Ishikawa (cell line): ENCODE data around the gene CMSS1.

Source experiments
- CEBPB ChIP-seq: IDR thresholded peaks from 2 replicates; pipeline ENCODE4 v1.6.1; 2012
- CREB1 ChIP-seq: IDR thresholded peaks from 2 replicates; pipeline ENCODE4 v1.6.1; 2012; ENCODE audit warnings: low read depth
- EGR1 ChIP-seq: IDR thresholded peaks from 2 replicates; pipeline ENCODE4 v1.6.1; 2012
- EP300 ChIP-seq: IDR thresholded peaks from 2 replicates; pipeline ENCODE4 v1.6.1; 2012; ENCODE audit warnings: borderline replicate concordance
- FOXM1 ChIP-seq: IDR thresholded peaks from 2 replicates; pipeline ENCODE4 v1.6.1; 2012; ENCODE audit warnings: low read depth, borderline replicate concordance
- NFIC ChIP-seq: IDR thresholded peaks from 2 replicates; pipeline ENCODE4 v1.6.1; 2012
- RAD21 ChIP-seq: IDR thresholded peaks from 2 replicates; pipeline ENCODE4 v1.6.1; 2012; ENCODE audit warnings: low read depth
- REST ChIP-seq: IDR thresholded peaks from 2 replicates; pipeline ENCODE4 v1.6.1; 2012; ENCODE audit warnings: low read depth, mild to moderate bottlenecking
- TAF1 ChIP-seq: IDR thresholded peaks from 2 replicates; pipeline ENCODE4 v1.6.1; 2012; ENCODE audit warnings: low read depth, mild to moderate bottlenecking
- TCF12 ChIP-seq: IDR thresholded peaks from 2 replicates; pipeline ENCODE4 v1.6.1; 2012; ENCODE audit warnings: low read depth
- TEAD4 ChIP-seq: IDR thresholded peaks from 2 replicates; pipeline ENCODE4 v1.6.1; 2012
- USF1 ChIP-seq: IDR thresholded peaks from 2 replicates; pipeline ENCODE4 v1.6.1; 2012
- YY1 ChIP-seq: IDR thresholded peaks from 2 replicates; pipeline ENCODE4 v1.6.1; 2012; ENCODE audit warnings: low read depth
- ZBTB7A ChIP-seq: IDR thresholded peaks from 2 replicates; pipeline ENCODE4 v1.6.1; 2012; ENCODE audit warnings: low read depth
- TF ChIP-seq, protein P1 (sequence below): IDR thresholded peaks from 2 replicates; pipeline ENCODE4 v1.6.1; 2012

Gene CMSS1

DNA sequence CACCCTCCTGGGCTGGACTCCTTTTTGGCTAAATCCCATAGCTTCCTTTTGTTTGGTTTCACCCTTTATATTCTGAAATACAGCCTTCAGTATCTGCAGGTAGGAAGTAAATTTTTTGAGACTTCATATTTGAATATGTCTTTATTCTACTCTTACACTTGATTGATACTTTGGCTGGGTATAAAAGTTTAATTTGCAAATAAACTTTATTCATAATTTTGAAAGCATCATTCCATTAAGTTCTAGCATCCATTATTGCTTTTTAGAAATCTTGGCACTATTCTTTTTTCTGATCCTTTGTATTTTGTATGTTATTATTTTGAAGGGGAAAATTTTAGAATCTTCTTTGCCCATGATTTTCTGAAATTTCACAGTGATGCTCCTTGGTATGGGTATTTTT lies 337.9 kb downstream of the CMSS1 start:
- TF ChIP-seq NFIC = no peak
- TF ChIP-seq CREB1 = no peak
- TF ChIP-seq EGR1 = no peak
- TF ChIP-seq TAF1 = no peak
- TF ChIP-seq, protein P1, sequence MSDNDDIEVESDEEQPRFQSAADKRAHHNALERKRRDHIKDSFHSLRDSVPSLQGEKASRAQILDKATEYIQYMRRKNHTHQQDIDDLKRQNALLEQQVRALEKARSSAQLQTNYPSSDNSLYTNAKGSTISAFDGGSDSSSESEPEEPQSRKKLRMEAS = no peak
- no peak for TF ChIP-seq REST
- TF ChIP-seq ZBTB7A = no peak
- no peak for TF ChIP-seq FOXM1
- no peak for TF ChIP-seq EP300
- TF ChIP-seq TCF12 = no peak
- TF ChIP-seq CEBPB = no peak
- no peak for TF ChIP-seq RAD21
- no peak for TF ChIP-seq USF1
- TF ChIP-seq YY1 = no peak
- TF ChIP-seq TEAD4 = no peak

- no peak for TF ChIP-seq NFIC
- TF ChIP-seq TAF1 = no peak
- no peak for TF ChIP-seq RAD21
- TF ChIP-seq TCF12 = no peak
- no peak for TF ChIP-seq EGR1
- no peak for TF ChIP-seq YY1
- TF ChIP-seq REST = no peak
- no peak for TF ChIP-seq CEBPB
- TF ChIP-seq USF1 = no peak
Observed at GRCh38 chr3:100157685-100158084, 340.0 kb downstream of the CMSS1 start.

DNA sequence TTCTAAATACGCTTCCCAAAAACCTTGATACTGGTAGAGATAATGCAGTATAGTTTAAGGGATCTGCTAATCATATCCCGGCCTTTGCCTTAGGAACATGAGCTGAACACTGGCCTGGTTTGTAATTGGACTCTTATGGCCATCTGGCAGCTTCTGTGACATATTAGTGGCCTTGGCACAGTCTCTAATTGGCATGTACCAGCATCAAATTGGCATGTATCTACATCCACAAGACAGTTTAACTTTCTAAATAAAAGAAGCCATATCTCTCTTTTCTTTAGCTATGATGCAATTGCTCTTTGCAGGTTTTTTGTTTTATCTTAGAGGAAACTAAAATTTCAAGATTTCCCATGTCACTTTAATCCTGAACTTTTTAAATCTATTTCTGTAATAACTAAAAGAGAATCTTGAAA lies 341.3 kb downstream of the CMSS1 start:
- no peak for TF ChIP-seq TEAD4
- no peak for TF ChIP-seq TCF12
- TF ChIP-seq NFIC = no peak
- no peak for TF ChIP-seq YY1
- no peak for TF ChIP-seq FOXM1
- TF ChIP-seq CREB1 = no peak
- TF ChIP-seq RAD21 = no peak
- TF ChIP-seq USF1 = no peak
- TF ChIP-seq TAF1 = no peak
- TF ChIP-seq ZBTB7A = no peak
- no peak for TF ChIP-seq EGR1

DNA sequence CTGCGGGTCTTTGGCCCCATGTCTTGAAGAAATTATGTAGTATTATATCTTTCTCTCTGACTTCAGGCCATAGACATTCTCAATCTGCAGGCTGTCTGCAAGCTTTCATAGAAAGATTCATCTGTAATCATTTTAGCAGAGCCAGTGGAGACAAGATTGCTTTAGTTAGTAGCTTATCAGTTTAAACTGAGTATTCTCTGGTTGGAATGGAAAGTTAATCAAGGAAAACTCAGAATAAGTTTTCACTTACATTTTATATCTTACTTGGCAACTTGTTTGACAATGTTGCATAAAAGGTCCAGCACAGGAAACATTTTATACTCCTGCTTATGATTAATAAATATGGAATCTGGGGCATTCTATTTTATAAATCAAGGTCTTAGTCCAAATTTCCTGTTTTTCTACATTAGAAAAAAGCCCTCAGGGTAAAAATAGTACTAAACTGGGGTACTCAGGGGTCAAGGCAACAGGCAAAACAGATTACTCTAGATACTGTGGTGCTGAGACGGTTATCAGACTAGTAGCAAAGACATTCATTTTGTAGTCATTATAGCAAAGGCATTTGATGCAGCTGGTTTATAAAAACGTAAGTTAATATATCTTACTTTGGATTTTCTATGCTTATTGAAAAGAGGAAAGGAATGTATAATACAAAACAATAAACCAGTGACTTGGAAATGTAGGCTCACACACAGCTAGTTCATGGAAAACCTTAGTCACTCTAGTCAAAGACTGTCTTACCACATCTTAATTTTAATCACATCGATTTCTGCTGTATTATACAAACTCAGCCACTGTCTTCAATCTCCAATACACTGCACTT lies 341.9 kb downstream of the CMSS1 start:
- no peak for TF ChIP-seq TAF1
- no peak for TF ChIP-seq FOXM1
- no peak for TF ChIP-seq CEBPB
- no peak for TF ChIP-seq EGR1
- TF ChIP-seq EP300 = no peak
- TF ChIP-seq TEAD4 = no peak
- no peak for TF ChIP-seq REST
- no peak for TF ChIP-seq RAD21
- no peak for TF ChIP-seq CREB1
- no peak for TF ChIP-seq YY1
- TF ChIP-seq NFIC = no peak
- TF ChIP-seq TCF12 = no peak
- TF ChIP-seq, protein P1 = no peak
- no peak for TF ChIP-seq ZBTB7A
- no peak for TF ChIP-seq USF1
